Right renal pelvis (tissue), 4 donors: ENCODE results near the gene DNAH14. TPM values are rescaled to one million over a fixed set of nuclear protein-coding genes. Genes with fewer than 3 reads are reported as not detected.

Experiments
- DNase-seq, 4 donors: peaks; one replicate each; pipeline ENCODE4 v3.0.0-alpha.2; 2013; ENCODE audit warnings: low read depth in 4 of 4, low spot score in 3 of 4, missing footprints in 1 of 4
- polyA plus RNA-seq, 4 donors: library from polyadenylated mRNA; unstranded; fragments of 120-200 nt; gene quantifications; one replicate each; pipeline ENCODE4 v1.2.1, GENCODE V29; 2013; ENCODE audit not compliant: insufficient read length in 4 of 4

DNAH14 gene
- polyA plus RNA-seq, 4 donors, result 14.4 to 18.6 (median 15.8) TPM

- DNase-seq, result no peak
These were observed 493.5 kb downstream of the DNAH14 start for GRCh38 chr1:225422795-225423517.

GRCh38 chr1:225423518-225423855, 494.0 kb downstream of the DNAH14 start:
- DNase-seq, result no peak

GRCh38 chr1:225424562-225425200, 495.2 kb downstream of the DNAH14 start:
- no peak for DNase-seq

GRCh38 chr1:225425201-225425786, 495.8 kb downstream of the DNAH14 start:
- DNase-seq, result no peak

GRCh38 chr1:225426395-225427234, 497.1 kb downstream of the DNAH14 start:
- no peak for DNase-seq

- DNase-seq, result peak in 1 of 4 donors; percentile 48
These were observed 498.0 kb downstream of the DNAH14 start, which contains the start of gene LBR for GRCh38 chr1:225427235-225428067. LBR (minus strand) TSS chr1:225428038; CDS start chr1:225424075, 3,963 bp downstream.

- peak; percentile 82 to 93 (median 87) for DNase-seq
These were observed 498.8 kb downstream of the DNAH14 start for GRCh38 chr1:225428068-225428880.

GRCh38 chr1:225428881-225429455, 499.5 kb downstream of the DNAH14 start:
- no peak for DNase-seq

GRCh38 chr1:225430301-225430700, 500.8 kb downstream of the DNAH14 start:
- DNase-seq, result no peak

- DNase-seq, result no peak
These were observed 501.8 kb downstream of the DNAH14 start for GRCh38 chr1:225431081-225431863.

GRCh38 chr1:225434046-225434445, 504.6 kb downstream of the DNAH14 start:
- DNase-seq, result no peak

- DNase-seq, result no peak
These were observed 505.6 kb downstream of the DNAH14 start for GRCh38 chr1:225435076-225435475.

- DNase-seq, result no peak
These were observed 506.0 kb downstream of the DNAH14 start for GRCh38 chr1:225435487-225435886.

- DNase-seq, result no peak
These were observed 506.5 kb downstream of the DNAH14 start for GRCh38 chr1:225435957-225436392.

- DNase-seq, result no peak
These were observed 508.4 kb downstream of the DNAH14 start for GRCh38 chr1:225437710-225438437.

- no peak for DNase-seq
These were observed 511.1 kb downstream of the DNAH14 start for GRCh38 chr1:225440380-225441221.
